Measurements from ENCODE around the gene NDUFS8. TPM values are rescaled to one million over a fixed set of nuclear protein-coding genes. Genes with fewer than 3 reads are reported as not detected.
A peak's percentile ranks its signal among the peaks of the same experiment; 100 is the strongest.

The NDUFS8 gene
- polyA plus RNA-seq, 1 donor from 2014 or later = 169 TPM

GRCh38 chr11:68031144-68031464, 623 bp downstream of the NDUFS8 start:
- Histone ChIP-seq H3K9ac (ENCODE audit: low read length) (peak overlapping the region; percentile 84), H3K9me3 (ENCODE audit: low read length) (no peaks in the 10 kb centered on the region), H3K27ac (ENCODE audit: low read length) (peak overlapping the region; percentile 85), H3K9me2 (ENCODE audit: insufficient read depth, low read length) (no peaks in the 10 kb centered on the region), H3K36me3 (ENCODE audit: insufficient read depth, low read length) (no peaks in the 10 kb centered on the region), H3K79me2 (replicated peaks; ENCODE audit: insufficient read depth, low read length) (peaks cover 12% of the 10 kb centered on the region), H4K20me1 (ENCODE audit: insufficient read depth) (no peaks in the 10 kb centered on the region), H3K27me3 (ENCODE audit: insufficient read depth, low read depth, low read length) (no peaks in the 10 kb centered on the region), H3K4me2 (ENCODE audit: low read length) (peak overlapping the region; percentile 57), H3F3A (ENCODE audit: insufficient read depth, low read length, poor library complexity, severe bottlenecking) (no peaks in the 10 kb centered on the region), H2AFZ (ENCODE audit: low read depth, low read length) (peak overlapping the region; percentile 43), H3K4me3 (ENCODE audit: low read length) (peak overlapping the region; percentile 77)
- TF ChIP-seq POLR2AphosphoS5 (IDR thresholded peaks at IDR 0.05) = no peak
- no peak for TF ChIP-seq SMC3 (conservative IDR thresholded peaks at IDR 0.05; ENCODE audit: poor library complexity)
- no peak for TF ChIP-seq TAF1 (IDR thresholded peaks at IDR 0.05; ENCODE audit: low read depth)
- TF ChIP-seq RAD21 (conservative IDR thresholded peaks at IDR 0.05) = no peak

DNA sequence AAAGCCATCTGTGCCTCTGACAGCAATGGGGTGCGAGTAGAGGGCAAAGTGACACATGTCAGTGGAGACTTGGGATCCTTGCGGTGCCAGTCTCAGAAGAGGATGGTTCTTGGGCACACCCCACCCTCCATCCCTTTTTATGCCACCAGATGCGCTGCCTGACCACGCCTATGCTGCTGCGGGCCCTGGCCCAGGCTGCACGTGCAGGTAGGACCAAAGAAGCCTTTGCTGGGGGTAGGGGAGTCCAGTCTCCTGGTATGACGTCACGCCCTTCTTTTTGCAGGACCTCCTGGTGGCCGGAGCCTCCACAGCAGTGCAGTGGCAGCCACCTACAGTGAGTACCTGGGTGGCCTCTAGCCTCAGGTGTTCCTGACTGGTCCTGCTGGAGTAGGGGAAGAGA, 1.5 kb downstream of the NDUFS8 start:
- H3F3A ChIP-seq (ENCODE audit: insufficient read depth, low read length, poor library complexity, severe bottlenecking) = no peaks in the 10 kb centered on the region
- no peak for TF ChIP-seq TAF1 (IDR thresholded peaks at IDR 0.05; ENCODE audit: low read depth)
- no peak for TF ChIP-seq POLR2AphosphoS5 (IDR thresholded peaks at IDR 0.05)
- TF ChIP-seq EZH2 (IDR thresholded peaks at IDR 0.05; ENCODE audit: borderline replicate concordance, insufficient read depth, low read length, poor library complexity, severe bottlenecking) = no peak
- TF ChIP-seq, protein P1, sequence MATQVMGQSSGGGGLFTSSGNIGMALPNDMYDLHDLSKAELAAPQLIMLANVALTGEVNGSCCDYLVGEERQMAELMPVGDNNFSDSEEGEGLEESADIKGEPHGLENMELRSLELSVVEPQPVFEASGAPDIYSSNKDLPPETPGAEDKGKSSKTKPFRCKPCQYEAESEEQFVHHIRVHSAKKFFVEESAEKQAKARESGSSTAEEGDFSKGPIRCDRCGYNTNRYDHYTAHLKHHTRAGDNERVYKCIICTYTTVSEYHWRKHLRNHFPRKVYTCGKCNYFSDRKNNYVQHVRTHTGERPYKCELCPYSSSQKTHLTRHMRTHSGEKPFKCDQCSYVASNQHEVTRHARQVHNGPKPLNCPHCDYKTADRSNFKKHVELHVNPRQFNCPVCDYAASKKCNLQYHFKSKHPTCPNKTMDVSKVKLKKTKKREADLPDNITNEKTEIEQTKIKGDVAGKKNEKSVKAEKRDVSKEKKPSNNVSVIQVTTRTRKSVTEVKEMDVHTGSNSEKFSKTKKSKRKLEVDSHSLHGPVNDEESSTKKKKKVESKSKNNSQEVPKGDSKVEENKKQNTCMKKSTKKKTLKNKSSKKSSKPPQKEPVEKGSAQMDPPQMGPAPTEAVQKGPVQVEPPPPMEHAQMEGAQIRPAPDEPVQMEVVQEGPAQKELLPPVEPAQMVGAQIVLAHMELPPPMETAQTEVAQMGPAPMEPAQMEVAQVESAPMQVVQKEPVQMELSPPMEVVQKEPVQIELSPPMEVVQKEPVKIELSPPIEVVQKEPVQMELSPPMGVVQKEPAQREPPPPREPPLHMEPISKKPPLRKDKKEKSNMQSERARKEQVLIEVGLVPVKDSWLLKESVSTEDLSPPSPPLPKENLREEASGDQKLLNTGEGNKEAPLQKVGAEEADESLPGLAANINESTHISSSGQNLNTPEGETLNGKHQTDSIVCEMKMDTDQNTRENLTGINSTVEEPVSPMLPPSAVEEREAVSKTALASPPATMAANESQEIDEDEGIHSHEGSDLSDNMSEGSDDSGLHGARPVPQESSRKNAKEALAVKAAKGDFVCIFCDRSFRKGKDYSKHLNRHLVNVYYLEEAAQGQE (IDR thresholded peaks at IDR 0.05; ENCODE audit: borderline replicate concordance) = no peak
- TF ChIP-seq, protein P2, sequence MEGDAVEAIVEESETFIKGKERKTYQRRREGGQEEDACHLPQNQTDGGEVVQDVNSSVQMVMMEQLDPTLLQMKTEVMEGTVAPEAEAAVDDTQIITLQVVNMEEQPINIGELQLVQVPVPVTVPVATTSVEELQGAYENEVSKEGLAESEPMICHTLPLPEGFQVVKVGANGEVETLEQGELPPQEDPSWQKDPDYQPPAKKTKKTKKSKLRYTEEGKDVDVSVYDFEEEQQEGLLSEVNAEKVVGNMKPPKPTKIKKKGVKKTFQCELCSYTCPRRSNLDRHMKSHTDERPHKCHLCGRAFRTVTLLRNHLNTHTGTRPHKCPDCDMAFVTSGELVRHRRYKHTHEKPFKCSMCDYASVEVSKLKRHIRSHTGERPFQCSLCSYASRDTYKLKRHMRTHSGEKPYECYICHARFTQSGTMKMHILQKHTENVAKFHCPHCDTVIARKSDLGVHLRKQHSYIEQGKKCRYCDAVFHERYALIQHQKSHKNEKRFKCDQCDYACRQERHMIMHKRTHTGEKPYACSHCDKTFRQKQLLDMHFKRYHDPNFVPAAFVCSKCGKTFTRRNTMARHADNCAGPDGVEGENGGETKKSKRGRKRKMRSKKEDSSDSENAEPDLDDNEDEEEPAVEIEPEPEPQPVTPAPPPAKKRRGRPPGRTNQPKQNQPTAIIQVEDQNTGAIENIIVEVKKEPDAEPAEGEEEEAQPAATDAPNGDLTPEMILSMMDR (IDR thresholded peaks at IDR 0.05; ENCODE audit: poor library complexity, severe bottlenecking) = no peak
- no peak for TF ChIP-seq RAD21 (conservative IDR thresholded peaks at IDR 0.05)
- TF ChIP-seq EP300 (conservative IDR thresholded peaks at IDR 0.05; ENCODE audit: poor library complexity, severe bottlenecking) = no peak
- no peak for TF ChIP-seq SMC3 (conservative IDR thresholded peaks at IDR 0.05; ENCODE audit: poor library complexity)
- TF ChIP-seq MXI1 (conservative IDR thresholded peaks at IDR 0.05; ENCODE audit: poor library complexity, severe bottlenecking) = no peak
- H3K27ac ChIP-seq (ENCODE audit: low read length) = no peak overlapping the region
- H3K4me3 ChIP-seq (ENCODE audit: low read length) = peak overlapping the region; percentile 77
- no peaks in the 10 kb centered on the region for H3K9me2 ChIP-seq (ENCODE audit: insufficient read depth, low read length)
- peaks cover 12% of the 10 kb centered on the region for H3K79me2 ChIP-seq (replicated peaks; ENCODE audit: insufficient read depth, low read length)
- no peaks in the 10 kb centered on the region for H3K9me3 ChIP-seq (ENCODE audit: low read length)
- no peak overlapping the region for H2AFZ ChIP-seq (ENCODE audit: low read depth, low read length)
- no peaks in the 10 kb centered on the region for H3K27me3 ChIP-seq (ENCODE audit: insufficient read depth, low read depth, low read length)
- H3K36me3 ChIP-seq (ENCODE audit: insufficient read depth, low read length) = no peaks in the 10 kb centered on the region
- peak overlapping the region; percentile 59 for H3K4me2 ChIP-seq (ENCODE audit: low read length)
- H3K9ac ChIP-seq (ENCODE audit: low read length) = peak overlapping the region; percentile 84
- no peaks in the 10 kb centered on the region for H4K20me1 ChIP-seq (ENCODE audit: insufficient read depth)

All from neural cell (in vitro differentiated cells).